Skin of body (tissue), 2 donors: ENCODE data around the gene CDRT4. TPM values are rescaled to one million over a fixed set of nuclear protein-coding genes. Genes with fewer than 3 reads are reported as not detected.
A peak's percentile ranks its signal among the peaks of the same experiment; 100 is the strongest.
"Not testable (repeated sequence)": the region's sequence is repeated elsewhere in the genome, so short reads cannot be mapped to it uniquely, and the experiment has no call there.

Source experiments
- DNase-seq: peaks from one replicate; lab custom pipeline; 2025; lab: John Stamatoyannopoulos, UW
- total RNA-seq: library from RNA; depleted of rRNA; stranded (reverse); fragments of >200 nt; gene quantifications from one replicate; pipeline ENCODE4 v1.2.3, GENCODE V29; 2014

Gene CDRT4
- total RNA-seq, 1 donor from 2014 or later: 5.7 TPM

DNA sequence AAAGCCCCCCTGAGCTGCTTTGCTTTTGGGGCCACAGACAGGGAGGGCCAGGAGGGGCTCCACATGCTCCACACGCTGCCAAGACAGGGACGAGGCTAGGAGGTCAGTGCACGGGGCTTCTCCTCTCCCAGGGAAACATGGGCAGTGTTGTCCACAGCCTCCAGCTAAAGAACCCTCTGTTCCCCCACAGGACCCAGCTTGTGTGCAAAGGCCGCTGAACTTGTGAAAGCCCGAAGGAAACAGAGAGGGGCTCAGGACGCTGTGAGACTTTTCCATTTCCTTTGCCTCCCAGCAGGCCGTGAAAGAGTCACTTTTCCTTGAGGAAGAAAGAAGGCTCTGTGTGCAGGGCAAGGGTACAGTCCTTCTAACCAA is 9.7 kb downstream of the CDRT4 start:
- peak; percentile 83 for DNase-seq

DNA sequence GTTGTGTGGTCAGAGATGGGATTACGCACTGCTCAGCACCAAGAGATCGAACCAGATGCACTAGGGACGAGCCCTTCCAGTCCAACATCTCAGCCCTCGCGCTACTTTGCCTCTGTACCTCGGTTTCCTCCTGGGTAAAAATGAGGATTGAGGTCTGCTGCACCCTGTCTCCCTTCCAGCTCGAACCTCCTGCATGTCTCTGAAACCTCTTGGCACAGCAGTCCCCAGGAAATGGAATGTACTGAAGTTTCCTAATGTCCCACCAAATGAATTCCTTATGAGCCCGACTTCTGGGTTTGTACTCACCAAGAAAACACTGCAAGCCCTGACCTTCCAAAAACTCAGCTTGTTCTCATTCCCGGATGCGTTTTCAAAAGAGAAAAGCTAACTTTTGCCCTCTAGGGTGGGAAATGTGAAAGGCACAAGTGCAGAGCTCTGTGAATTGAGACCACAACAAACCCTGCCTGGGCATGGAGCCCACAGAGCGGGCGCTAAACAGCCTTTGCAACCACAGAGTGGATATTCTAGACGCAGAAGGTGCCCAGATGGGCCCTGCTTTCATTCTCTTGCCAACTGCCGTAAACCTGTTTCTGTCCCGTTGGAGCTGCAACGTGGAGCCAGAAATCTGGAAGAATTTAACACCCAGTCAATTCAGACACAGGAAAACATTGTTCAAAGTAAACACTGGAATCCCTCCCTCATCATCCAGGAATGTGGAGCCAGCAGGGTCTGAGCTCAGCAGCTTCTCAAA is 10.3 kb downstream of the CDRT4 start:
- peak; percentile 96 for DNase-seq

DNA sequence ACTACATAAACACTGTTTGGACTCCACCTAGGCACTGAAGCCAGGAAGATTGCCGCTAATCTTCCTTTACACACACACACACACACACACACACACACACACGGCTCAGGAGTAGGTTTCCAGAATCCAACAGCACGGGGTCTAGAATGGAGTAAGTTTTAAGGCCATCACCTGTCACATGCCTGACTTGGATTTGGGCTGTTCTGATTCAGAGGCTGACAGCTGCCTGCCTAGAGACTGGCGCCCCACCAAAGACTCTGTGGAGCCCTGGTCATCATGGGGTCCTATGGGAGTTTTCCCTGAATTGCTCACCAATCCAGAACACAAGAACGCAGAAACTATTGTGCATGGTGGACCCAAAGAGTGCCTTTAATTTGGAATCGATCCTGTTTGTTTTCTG is 10.9 kb downstream of the CDRT4 start:
- no peak for DNase-seq

DNA sequence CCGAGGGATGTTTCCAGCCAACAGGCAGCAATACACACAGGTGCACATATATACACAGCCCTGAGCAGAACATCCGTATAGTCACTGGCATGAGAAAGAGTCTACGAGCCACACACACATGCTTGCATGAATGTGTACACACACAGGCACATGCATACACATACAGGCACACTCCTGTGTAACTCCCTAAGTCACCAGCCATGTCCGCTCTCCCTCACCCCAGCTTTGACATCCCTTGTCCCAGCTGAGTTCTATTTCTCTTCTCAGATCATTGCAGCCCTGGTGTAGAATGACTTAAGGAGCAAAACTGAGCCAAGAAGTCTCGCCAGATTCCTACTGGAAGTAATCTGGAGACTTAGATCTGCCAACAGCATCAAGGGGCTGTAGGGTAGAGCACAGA is 13.1 kb downstream of the CDRT4 start:
- no peak for DNase-seq

DNA sequence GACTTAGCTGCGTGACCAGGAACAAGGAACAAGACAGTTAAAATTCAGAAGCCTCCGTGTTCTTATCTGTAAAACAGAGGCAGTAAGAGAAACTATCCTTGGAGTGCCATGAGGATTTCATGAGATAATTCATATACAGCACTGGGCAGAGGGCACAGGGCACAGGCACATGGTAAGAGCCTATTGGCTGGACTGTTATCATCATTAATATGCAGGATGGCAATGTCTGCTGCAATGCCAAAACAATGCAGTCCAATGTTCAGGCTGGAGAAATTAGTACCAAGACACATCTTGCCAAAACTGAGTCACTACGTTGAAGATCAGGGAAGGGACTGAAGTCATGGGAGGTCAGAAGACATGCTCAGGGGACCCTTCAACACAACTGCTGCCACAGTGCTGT is 13.6 kb downstream of the CDRT4 start:
- DNase-seq: no peak

DNA sequence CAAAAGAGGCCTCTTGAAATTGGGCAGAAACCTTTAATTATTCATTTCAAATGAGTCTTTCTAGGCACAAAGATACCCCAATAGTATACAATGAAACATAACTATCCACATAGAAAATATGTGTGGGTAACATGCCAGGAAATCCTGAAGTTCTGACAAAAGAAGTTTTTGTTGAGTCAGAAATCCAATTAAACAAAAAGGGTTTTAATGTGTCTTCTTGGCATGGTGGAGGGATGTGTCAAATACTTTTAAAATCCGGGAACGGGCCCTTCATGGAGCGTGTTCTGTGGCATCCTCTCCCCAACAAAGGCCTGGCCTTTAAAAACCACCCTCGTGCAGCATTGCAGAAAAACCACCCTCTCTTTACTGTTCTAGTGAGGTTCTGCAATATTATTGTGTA is 14.2 kb downstream of the CDRT4 start:
- DNase-seq: no peak

DNA sequence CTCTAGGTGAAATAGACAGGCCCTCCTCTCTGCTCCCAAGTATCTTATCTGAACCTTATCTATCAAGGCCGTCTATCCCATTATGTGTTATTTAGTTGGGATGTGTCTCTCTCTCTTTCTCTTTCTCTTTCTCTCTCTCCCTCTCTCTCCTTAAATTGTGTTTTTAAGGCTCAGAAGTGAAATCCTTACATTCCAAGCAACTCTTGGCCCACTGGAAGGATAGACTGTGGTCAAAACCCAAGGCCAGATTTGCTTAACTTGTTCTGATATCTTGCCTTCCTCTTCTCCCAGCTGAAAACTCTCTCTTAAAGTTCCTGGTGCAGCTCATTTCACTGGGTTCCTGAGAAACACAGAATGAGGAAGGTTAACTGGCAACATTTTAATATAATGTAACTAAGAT is 14.7 kb downstream of the CDRT4 start:
- DNase-seq: no peak

DNA sequence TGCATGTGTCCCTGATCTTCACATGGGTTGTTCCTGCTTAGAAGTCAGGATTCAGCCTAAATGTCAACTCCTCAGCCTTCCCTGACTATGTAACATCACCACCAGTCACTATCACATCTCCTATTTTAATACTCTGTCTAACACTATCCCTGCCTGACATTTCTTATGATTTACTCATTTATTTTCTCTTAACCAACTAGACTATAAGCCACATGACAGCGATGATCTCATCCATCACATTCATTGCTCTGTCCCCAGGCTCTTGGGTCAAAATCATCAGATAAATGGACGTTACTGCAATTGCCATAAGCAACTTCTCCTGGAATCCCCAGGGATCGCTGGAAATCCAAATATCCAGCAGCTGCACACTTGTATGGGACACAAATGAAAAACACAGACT is 15.7 kb downstream of the CDRT4 start:
- no peak for DNase-seq

DNA sequence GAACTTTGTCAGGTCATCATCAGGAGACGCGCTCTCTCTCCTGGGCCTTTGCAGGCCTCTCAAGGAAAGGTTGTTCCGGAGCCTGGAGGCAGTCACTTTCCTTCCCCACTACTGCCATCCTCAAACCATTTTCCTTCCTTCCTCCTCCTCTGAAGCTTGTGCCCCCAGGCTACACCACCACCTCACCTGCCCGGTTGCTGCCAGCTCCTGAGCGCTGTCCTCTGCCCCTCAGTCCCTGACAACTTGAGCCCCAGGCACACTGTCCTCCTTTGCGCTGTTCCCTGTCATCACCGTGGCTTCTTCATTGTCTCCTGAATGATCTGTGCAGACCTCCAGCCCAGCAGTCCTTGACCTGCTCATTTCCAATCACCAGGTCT is 18.9 kb downstream of the CDRT4 start:
- DNase-seq: no peak

DNA sequence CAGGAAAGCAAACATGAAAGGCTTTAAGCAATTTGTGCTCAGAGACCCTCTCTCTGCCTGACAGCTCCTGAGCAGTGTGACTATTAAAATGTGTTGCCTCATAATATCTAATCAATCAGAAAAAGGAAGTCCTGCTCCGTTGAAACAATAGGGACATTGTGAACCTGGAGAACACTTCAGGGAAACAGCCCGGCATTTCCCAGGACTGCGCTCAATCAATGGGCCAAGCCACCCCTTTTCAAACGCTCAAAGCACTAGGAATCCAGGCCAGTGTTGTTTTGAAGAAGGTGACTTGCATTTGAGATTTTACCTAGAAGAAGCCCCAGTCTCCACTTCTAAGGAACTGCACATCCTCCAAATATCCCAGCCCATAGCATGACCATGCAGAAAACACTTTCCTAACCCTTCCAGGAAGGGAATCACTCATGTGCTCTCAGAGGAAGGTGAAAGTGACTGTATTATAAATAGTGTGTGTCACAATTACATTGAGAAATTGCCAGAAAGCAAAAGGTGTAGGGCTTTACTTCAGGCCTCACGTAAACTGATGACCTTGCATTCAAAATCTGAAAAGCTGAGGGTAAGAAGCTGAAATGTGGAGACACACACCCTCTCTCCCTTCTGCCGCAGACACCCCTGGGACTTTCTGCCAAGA is 19.4 kb downstream of the CDRT4 start:
- no peak for DNase-seq

DNA sequence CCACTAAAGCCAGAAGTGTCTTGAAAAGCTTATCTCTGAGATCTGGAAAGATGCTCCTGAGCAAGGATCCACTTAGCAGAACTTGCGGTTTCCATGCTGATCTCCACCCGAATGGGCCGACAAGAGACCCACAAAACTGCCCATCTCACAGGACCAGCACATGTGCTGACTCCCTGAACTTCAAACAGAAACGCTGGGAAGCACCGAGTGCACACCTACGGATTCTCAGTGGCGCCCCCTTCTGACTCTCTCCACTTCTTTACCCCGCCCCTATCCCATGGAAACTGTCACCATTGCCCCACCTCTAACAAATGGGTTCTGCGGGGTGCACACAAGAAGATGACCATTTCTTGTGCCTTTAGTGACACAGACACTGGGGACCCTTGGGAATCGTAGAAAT is 21.4 kb downstream of the CDRT4 start:
- DNase-seq: no peak

DNA sequence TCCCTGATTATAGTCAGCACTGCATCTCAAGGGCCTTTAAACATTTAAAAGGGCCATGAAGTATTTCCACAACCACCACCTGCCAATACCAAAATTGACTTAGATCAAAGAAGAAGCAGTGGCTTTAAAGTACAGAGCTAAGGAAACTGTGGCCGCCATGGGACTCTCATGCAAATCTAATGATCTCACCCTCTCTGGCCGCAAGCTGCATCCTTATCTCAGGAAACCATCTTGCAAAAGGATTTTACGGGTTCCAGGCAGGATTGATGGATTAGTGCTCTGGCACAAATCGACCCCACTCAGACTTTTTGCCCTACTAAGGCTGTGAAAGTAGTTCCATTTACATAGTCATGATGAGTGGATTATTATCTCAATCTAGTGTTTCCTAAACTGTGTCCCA is 22.6 kb downstream of the CDRT4 start:
- DNase-seq: peak; percentile 19

DNA sequence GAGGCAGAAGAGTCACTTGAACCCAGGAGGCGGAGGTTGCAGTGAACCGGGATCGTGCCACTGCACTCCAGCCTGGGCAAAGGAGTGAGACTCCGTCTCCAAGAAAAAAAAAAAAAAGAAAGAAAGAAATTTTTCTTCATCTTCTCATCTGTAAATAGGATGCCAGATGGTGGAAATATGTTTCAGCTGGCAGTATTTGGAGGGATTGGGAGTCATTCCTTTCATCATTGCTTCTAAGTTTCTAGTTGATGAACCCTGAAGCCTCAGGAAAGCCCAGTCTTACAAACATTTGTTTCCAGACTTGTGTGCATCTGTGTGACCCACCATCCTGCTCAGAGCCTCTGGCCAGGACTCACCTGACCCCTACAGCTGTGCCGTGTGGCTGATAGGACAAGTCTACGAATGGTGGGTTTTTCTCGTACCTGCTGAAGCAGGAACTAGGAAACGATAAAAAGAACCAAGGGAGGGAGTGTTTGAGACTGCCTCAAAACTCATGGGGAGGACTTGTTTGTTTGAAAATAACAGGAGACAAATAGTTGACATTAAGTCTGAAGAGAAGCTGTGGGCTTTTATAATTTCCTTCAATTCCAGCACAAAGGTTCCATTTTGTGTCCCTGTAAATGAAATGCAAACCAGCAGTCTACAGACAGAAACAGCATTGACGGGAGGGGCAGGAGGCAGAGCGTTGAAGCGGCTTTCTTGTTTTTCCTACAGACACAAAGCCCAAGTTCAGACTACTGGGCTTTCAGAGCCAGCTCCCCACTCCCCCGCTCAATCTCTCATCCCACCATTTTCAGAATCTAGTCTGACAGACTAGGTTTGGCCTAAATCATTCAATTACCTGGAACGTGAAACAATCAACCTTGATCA is 24.9 kb downstream of the CDRT4 start:
- DNase-seq: peak; percentile 41

DNA sequence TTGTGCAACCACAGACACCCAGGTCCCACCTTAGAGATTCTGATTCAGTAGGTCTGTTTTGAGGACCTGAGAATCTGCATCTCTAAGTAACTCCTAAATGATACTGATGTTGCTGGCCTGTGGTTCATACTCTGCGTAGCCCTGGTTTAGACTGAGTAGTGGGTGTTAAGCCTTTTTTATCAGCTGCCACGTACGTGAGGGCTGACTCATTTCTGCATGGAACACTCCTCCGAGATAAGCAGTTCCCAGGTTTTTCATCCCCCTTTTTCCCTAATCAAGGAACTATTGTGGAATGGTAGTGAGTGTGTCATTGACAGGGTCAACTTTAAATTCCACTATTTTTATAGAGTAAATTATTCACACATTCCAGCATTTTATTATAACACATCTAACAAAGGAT is 26.1 kb downstream of the CDRT4 start:
- no peak for DNase-seq

DNA sequence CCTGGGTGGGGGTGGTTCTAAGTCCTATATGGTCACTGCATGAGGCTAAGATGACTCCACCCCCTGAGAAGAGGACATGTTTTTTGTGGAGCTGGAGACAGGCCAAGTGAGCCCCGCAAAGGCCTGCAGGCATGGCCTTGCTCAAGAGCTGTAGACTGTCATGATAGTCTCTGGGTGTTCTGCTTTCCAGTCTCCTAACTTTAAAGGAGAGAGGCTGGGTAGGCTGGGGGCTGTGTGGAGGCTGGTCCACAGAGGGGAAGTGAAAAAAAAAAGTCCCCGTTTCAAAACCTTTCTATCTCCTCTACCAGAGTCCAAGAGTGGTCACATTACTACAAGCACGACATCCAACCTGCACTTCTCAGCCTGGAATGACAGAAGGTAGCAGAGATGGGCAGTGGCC is 27.1 kb downstream of the CDRT4 start:
- DNase-seq: no peak

DNA sequence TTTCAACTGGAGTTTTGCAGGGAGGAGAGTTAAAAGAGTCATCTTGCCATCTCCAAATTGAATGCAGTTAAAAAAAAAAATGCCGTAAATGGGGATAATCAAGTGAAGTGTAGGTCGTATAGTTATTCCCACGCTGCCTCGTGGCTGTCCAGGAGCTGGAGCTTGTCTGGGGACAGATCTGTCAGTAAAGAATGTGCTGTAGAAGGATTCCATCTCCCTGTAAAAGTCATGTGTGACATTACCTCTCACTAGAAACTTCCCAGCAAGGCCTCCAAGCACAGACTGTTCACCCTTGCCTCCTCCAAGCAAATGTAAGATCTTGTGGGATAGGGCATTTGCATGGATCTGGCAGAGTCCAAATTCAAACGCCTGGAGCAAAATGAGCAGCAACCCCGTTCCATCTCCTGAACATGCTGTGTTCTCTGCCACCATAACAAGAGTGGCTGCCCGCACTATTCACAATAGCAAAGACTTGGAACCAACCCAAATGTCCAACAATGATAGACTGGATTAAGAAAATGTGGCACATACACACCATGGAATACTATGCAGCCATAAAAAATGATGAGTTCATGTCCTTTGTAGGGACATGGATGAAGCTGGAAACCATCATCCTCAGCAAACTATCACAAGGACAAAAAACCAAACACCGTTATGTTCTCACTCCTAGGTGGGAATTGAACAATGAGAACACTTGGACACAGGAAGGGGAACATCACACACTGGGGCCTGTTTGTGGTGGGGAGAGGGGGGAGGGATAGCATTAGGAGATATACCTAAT is 28.0 kb downstream of the CDRT4 start:
- DNase-seq: not testable (repeated sequence)

DNA sequence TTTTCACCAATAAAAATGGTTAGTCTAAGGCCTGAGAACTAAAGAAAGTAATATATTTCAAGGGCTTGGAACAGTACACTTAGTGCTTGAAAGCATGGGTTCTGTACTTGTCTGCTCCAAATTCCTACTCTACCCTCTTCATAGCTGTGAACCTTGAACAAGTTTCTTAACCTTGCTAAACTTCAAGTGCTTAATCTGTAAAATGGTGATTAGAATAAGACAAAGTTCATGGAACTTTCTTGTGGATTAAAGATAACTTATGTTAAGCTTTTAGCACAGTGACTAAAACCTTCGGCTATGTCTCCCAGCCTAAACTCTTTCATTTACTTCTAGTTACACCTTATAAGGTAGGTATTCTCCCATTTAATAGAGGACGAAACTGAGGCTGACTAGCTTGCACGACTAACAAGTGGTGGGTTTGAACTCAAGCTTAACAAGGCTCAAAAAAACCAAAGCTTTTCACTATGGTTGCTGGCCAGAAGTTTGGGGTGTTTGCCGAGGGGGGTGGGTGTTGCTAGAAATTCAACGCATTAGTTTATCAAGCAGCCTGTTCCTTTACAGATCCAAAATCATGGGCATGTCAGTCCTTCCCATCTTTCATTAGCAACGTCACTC is 28.8 kb downstream of the CDRT4 start:
- DNase-seq: no peak

DNA sequence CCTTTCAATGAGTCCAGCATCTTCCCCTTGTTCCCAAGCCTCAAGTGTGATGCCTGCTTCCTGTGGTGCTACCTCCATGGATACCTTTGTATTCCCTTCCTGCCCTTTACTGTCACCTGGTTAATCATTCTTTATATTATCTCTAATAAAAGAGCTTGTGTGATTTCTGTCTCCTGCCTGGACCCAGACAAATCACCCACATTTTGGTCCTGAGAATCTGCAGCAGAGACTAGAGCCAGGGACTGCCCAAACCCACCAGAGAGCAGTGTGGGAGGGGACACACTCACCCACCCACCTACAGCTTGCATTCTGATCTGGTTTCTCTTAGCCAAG is 30.2 kb downstream of the CDRT4 start:
- no peak for DNase-seq

DNA sequence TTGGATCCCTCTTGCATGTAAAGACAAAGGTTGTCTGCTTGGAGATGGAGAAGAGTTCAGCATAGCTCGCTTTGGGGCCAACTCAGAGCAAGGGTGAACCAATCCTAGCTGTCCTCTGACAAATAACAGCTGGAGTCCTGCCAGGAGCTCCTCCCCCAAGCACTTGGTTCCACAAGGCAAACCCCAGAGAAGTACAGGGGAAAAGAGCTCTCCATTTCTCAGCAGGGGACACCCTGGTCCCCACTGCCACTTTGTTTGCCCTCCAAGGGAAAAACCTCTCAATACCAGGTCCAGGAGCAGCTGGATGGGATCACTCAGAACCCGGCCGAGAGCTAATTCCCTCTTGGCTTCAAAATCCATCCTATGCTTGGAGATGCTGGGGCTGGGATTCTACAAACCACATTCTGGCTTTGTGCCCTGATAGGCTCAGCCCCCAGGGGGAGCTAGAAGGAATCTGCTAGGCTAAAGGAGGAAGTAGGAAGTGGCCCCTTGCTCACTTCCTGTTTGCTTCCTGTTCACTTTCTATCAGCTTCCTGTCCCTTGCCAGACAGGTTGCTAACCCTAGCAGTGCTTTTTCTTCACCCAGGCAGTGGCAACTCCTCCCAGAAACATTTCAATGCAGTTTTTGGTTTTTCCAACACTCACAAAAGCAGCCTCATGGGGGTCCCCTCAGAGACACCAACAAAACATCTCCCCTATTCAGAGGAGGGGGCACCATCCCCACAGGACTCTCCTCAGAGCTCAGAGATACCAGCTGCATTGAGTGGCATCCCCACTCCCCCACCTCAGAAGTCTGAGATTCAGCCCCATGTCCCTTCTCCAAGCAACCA is 30.7 kb downstream of the CDRT4 start:
- peak; percentile 67 for DNase-seq

DNA sequence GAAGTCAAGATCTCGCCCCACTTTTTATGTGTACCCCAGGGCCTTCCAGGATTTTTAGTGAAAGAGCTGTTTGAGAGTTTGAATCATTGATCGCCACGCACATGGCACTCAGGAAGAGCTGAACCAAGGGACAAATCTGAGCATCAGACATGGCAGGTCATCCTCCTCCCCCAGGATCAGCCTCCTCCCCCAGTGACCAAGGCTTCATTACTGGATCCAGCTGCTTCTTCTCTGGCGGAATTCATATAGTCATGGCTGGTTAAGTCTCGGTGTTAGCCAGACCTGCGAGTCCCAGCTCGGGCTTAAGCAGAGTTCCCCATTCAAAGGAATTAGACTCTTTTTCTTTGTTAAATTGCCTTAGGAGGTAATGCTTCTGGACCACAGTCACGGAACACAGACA is 32.5 kb downstream of the CDRT4 start:
- DNase-seq: no peak
